NB4 (cell line): Measurements from ENCODE around the gene CSTF1.

Source experiments
- POLR2A ChIP-seq: IDR thresholded peaks from 2 replicates; pipeline ENCODE4 v1.6.1; 2011; ENCODE audit warnings: mild to moderate bottlenecking; ENCODE audit not compliant: insufficient read length; ENCODE audit errors: extremely low read depth
- TF ChIP-seq, protein P1 (sequence below): IDR thresholded peaks from one replicate; pipeline ENCODE4 v1.5.1; 2012; ENCODE audit warnings: low read depth, low read length

GRCh38 chr20:56420940-56421688 is 28.7 kb downstream of the CSTF1 start:
- no peak for TF ChIP-seq POLR2A
- TF ChIP-seq, protein P1, sequence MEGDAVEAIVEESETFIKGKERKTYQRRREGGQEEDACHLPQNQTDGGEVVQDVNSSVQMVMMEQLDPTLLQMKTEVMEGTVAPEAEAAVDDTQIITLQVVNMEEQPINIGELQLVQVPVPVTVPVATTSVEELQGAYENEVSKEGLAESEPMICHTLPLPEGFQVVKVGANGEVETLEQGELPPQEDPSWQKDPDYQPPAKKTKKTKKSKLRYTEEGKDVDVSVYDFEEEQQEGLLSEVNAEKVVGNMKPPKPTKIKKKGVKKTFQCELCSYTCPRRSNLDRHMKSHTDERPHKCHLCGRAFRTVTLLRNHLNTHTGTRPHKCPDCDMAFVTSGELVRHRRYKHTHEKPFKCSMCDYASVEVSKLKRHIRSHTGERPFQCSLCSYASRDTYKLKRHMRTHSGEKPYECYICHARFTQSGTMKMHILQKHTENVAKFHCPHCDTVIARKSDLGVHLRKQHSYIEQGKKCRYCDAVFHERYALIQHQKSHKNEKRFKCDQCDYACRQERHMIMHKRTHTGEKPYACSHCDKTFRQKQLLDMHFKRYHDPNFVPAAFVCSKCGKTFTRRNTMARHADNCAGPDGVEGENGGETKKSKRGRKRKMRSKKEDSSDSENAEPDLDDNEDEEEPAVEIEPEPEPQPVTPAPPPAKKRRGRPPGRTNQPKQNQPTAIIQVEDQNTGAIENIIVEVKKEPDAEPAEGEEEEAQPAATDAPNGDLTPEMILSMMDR = no peak
